GM21367 (cell line): ENCODE results near the gene ANXA8L1.
"Not testable (repeated sequence)": the region's sequence is repeated elsewhere in the genome, so short reads cannot be mapped to it uniquely, and the experiment has no call there.

Source experiments
- ATAC-seq: cut with Tn5 transposase; IDR thresholded peaks from one replicate; pipeline ENCODE4 v1.9.1; 2021; ENCODE audit not compliant: unreplicated experiment

Gene ANXA8L1

GRCh38 chr10:46375406-46375805 is at the start of gene ANXA8L1:
Gene ANXA8L1 (plus strand): TSS chr10:46375776. CDS start chr10:46375852, 76 bp downstream.
- ATAC-seq = not testable (repeated sequence)

GRCh38 chr10:46326066-46326465 is 49.5 kb upstream of the ANXA8L1 start:
- ATAC-seq = no peak

GRCh38 chr10:46326971-46327370 is 48.6 kb upstream of the ANXA8L1 start:
- no peak for ATAC-seq

- no peak for ATAC-seq
Observed at GRCh38 chr10:46327685-46328084, 47.9 kb upstream of the ANXA8L1 start.

- ATAC-seq = no peak
Observed at GRCh38 chr10:46328853-46329689, 46.5 kb upstream of the ANXA8L1 start.

- no peak for ATAC-seq
Observed at GRCh38 chr10:46329690-46330016, 45.9 kb upstream of the ANXA8L1 start.

- no peak for ATAC-seq
Observed at GRCh38 chr10:46330894-46331293, 44.7 kb upstream of the ANXA8L1 start.

- not testable (repeated sequence) for ATAC-seq
Observed at GRCh38 chr10:46365484-46365883, 10.1 kb upstream of the ANXA8L1 start.

GRCh38 chr10:46367209-46367608 is 8.4 kb upstream of the ANXA8L1 start:
- not testable (repeated sequence) for ATAC-seq

- not testable (repeated sequence) for ATAC-seq
Observed at GRCh38 chr10:46367666-46368240, 7.8 kb upstream of the ANXA8L1 start.

- not testable (repeated sequence) for ATAC-seq
Observed at GRCh38 chr10:46368956-46369355, 6.6 kb upstream of the ANXA8L1 start.

GRCh38 chr10:46374410-46374809 is 1.2 kb upstream of the ANXA8L1 start:
- not testable (repeated sequence) for ATAC-seq

- ATAC-seq = not testable (repeated sequence)
Observed at GRCh38 chr10:46377022-46377421, 1.4 kb downstream of the ANXA8L1 start.

- not testable (repeated sequence) for ATAC-seq
Observed at GRCh38 chr10:46377651-46378050, 2.1 kb downstream of the ANXA8L1 start.

GRCh38 chr10:46378108-46378507 is 2.5 kb downstream of the ANXA8L1 start:
- ATAC-seq = not testable (repeated sequence)

GRCh38 chr10:46379233-46379848 is 3.8 kb downstream of the ANXA8L1 start:
- not testable (repeated sequence) for ATAC-seq

- ATAC-seq = not testable (repeated sequence)
Observed at GRCh38 chr10:46385858-46386257, 10.3 kb downstream of the ANXA8L1 start.

- ATAC-seq = not testable (repeated sequence)
Observed at GRCh38 chr10:46386694-46387093, 11.1 kb downstream of the ANXA8L1 start.

GRCh38 chr10:46387309-46387902 is 11.8 kb downstream of the ANXA8L1 start:
- not testable (repeated sequence) for ATAC-seq

GRCh38 chr10:46391422-46391821 is 15.8 kb downstream of the ANXA8L1 start:
- not testable (repeated sequence) for ATAC-seq
